ENCODE data around the gene UPP2. TPM values are rescaled to one million over a fixed set of nuclear protein-coding genes. Genes with fewer than 3 reads are reported as not detected.
A peak's percentile ranks its signal among the peaks of the same experiment; 100 is the strongest.

Gene UPP2
- total RNA-seq (2016; rRNA removed; fragmentation: Illumina TruSeq; extraction: Trizol) (0.07 TPM in 1 of 2 replicates, not detected in the other), polyA plus RNA-seq (2011; rRNA removed) (0.04 and 0.28 TPM in 2 replicates), polyA minus RNA-seq (2011; rRNA and poly(A)+ RNA removed; ENCODE audit: low replicate concordance) (0.22 TPM in 1 of 2 replicates, not detected in the other), Bru-seq, nascent RNA (percentile 10 among the genes with signal in this experiment), BruChase-seq, experiment 1, labeled RNA remaining after a 6-hour chase (percentile 4 among the genes with signal in this experiment), BruChase-seq, experiment 2, labeled RNA remaining after a 2-hour chase (percentile 6 among the genes with signal in this experiment)
- total RNA-seq (2016; cell fraction: cytosol; rRNA removed; fragmentation: Illumina TruSeq; extraction: Trizol; ENCODE audit: low read depth): not detected in 2 replicates
- 0.15 and 0.22 TPM in 2 replicates for total RNA-seq (2016; cell fraction: insoluble cytoplasmic fraction; rRNA removed; fragmentation: Illumina TruSeq; extraction: Trizol)
- total RNA-seq (2016; cell fraction: membrane; rRNA removed; fragmentation: Illumina TruSeq; extraction: Trizol): 0.07 and 0.19 TPM in 2 replicates
- 0.25 TPM in 1 of 2 replicates, not detected in the other for total RNA-seq (2016; cell fraction: nucleus; rRNA removed; fragmentation: Illumina TruSeq; extraction: Trizol)
- polyA plus RNA-seq (2011; cell fraction: cytosol; rRNA removed): 0.07 TPM in 1 of 2 replicates, not detected in the other
- polyA plus RNA-seq (2011; cell fraction: nucleus; rRNA removed): 0.09 TPM in 1 of 2 replicates, not detected in the other
- 0.13 and 0.47 TPM in 2 replicates for polyA plus RNA-seq (2012)
- polyA plus RNA-seq (2016; cell fraction: cytosol; fragmentation: Illumina TruSeq; extraction: Trizol; ENCODE audit: low read depth): 0.06 TPM in 1 of 2 replicates, not detected in the other
- 0.24 TPM in 1 of 2 replicates, not detected in the other for polyA plus RNA-seq (2016; cell fraction: insoluble cytoplasmic fraction; fragmentation: Illumina TruSeq; extraction: Trizol; ENCODE audit: low read depth)
- polyA plus RNA-seq (2016; cell fraction: membrane; fragmentation: Illumina TruSeq; extraction: Trizol; ENCODE audit: low read depth): not detected in 2 replicates
- polyA plus RNA-seq (2016; cell fraction: nucleus; fragmentation: Illumina TruSeq; extraction: Trizol; ENCODE audit: insufficient read depth, low read depth): not detected in 2 replicates
- not detected in 2 replicates for polyA minus RNA-seq (2011; cell fraction: cytosol; rRNA and poly(A)+ RNA removed)
- 0.13 and 0.25 TPM in 2 replicates for polyA minus RNA-seq (2011; cell fraction: nucleus; rRNA and poly(A)+ RNA removed)
- long read RNA-seq, experiment 1: 0 reads
- long read RNA-seq, experiment 2: 0 reads

DNA sequence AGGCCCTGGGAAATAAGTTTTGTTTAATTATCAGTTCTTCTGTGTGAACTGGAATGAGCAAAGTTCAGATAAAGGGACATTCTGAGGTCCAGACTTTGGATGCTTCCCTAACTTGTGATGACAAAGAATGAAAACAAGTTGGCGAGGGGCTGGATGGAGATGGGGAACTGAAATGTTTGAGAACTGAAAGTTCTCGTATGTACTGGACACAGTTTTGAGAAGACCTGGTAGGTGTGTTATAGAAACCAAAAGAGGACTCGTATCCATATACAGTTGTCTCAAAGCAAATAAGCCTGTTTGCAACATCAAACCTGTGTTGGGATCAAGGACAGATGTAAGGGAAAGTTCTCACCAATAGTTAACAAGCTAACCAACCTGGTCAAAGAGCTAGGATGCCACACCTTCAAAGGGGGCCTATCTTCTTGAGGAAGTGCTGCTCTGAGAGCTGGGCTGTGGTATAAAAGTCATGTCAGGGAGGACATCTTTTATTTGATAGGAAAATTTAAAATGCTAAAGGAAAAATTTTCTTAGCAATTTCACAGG, at the start of gene UPP2:
Gene UPP2, plus strand, starts transcription at position 493 of the 543 bp plus-strand sequence. CDS start 188 bp downstream, outside the sequence.
- DNase-seq (ENCODE audit: low spot score): peak; percentile 50
- ChIA-PET CTCF (ENCODE audit: low intra/inter-chr PET ratio, low total read pairs) (no interaction called here), POLR2A (interaction anchor here (1.0 to 1.6 kb wide), 2 partner anchors 20 to 30 kb away, joined by 4 to 9 read pairs; no protein-coding TSS in a partner anchor)
- Histone ChIP-seq H4K20me1 (ENCODE audit: insufficient read depth, low read length) (no peaks in the 10 kb centered on the region), H3K9ac (ENCODE audit: insufficient read depth, low read depth, low read length) (no peak within 1 kb of the TSS), H3K27me3 (ENCODE audit: control insufficient read depth in 1 of 2, insufficient read depth in 2 of 2, low read length in 2 of 2) (no peaks in the 10 kb centered on the region), H3K4me3 (replicated peaks in 1 of 3; ENCODE audit: insufficient read depth in 1 of 3, low read depth in 2 of 3, low read length in 3 of 3) (peak within 1 kb of the TSS in 1 of 3 experiments; percentile 21; a peak in 2 of 6 replicates), H3K4me2 (ENCODE audit: low read depth, low read length) (peak within 1 kb of the TSS; percentile 51), H3K4me1 (ENCODE audit: insufficient read depth, low read length) (peaks cover 47% of the 10 kb centered on the region), H3K36me3 (replicated peaks in 1 of 2; ENCODE audit: control insufficient read depth in 1 of 2, insufficient read depth in 2 of 2, low read length in 2 of 2) (no peaks in the 10 kb centered on the region), H2AFZ (ENCODE audit: low read length) (peak within 1 kb of the TSS; percentile 6), H3K79me2 (ENCODE audit: insufficient read depth, low read length) (no peaks in the 10 kb centered on the region), H3K9me3 (ENCODE audit: low read length) (no peaks in the 10 kb centered on the region), H3K27ac (ENCODE audit: extremely low read length, insufficient read depth, low read length) (peak within 1 kb of the TSS; percentile 1)
- in situ Hi-C loops (cut with HindIII; ENCODE audit: extremely low pct_ligation_motif_present, low pct_unique_long_range_greater_than_20kb): no loop called here
- BruUV-seq (replicated peaks): no TSS peak
- 8% methylated on average over 3 of the region's 3 CpGs for WGBS (ENCODE audit: low lambda C conversion rate)
- ATAC-seq: peak; percentile 88
- intact Hi-C loops (cut with micrococcal nuclease; ENCODE audit: unreplicated experiment): no loop called here
- no peak for FAIRE-seq
- TF ChIP-seq, protein P1, sequence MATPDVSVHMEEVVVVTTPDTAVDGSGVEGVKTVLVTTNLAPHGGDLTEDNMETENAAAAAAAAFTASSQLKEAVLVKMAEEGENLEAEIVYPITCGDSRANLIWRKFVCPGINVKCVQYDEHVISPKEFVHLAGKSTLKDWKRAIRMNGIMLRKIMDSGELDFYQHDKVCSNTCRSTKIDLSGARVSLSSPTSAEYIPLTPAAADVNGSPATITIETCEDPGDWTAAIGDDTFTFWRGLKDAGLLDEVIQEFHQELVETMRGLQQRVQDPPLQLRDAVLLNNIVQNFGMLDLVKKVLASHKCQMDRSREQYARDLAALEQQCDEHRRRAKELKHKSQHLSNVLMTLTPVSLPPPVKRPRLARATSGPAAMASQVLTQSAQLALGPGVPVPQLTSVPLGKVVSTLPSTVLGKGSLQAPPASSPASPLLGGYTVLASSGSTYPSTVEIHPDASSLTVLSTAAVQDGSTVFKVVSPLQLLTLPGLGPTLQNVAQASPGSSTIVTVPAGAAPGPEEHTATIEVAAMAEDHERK (CRISPR knock-in tag; IDR thresholded peaks at IDR 0.05; ENCODE audit: low read depth): no peak
- TF ChIP-seq, protein P2, sequence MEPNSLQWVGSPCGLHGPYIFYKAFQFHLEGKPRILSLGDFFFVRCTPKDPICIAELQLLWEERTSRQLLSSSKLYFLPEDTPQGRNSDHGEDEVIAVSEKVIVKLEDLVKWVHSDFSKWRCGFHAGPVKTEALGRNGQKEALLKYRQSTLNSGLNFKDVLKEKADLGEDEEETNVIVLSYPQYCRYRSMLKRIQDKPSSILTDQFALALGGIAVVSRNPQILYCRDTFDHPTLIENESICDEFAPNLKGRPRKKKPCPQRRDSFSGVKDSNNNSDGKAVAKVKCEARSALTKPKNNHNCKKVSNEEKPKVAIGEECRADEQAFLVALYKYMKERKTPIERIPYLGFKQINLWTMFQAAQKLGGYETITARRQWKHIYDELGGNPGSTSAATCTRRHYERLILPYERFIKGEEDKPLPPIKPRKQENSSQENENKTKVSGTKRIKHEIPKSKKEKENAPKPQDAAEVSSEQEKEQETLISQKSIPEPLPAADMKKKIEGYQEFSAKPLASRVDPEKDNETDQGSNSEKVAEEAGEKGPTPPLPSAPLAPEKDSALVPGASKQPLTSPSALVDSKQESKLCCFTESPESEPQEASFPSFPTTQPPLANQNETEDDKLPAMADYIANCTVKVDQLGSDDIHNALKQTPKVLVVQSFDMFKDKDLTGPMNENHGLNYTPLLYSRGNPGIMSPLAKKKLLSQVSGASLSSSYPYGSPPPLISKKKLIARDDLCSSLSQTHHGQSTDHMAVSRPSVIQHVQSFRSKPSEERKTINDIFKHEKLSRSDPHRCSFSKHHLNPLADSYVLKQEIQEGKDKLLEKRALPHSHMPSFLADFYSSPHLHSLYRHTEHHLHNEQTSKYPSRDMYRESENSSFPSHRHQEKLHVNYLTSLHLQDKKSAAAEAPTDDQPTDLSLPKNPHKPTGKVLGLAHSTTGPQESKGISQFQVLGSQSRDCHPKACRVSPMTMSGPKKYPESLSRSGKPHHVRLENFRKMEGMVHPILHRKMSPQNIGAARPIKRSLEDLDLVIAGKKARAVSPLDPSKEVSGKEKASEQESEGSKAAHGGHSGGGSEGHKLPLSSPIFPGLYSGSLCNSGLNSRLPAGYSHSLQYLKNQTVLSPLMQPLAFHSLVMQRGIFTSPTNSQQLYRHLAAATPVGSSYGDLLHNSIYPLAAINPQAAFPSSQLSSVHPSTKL (CRISPR knock-in tag; IDR thresholded peaks at IDR 0.05): peak; percentile 63; the same call in 1 of the 2 replicates
- TF ChIP-seq ZSCAN30 (CRISPR knock-in tag; IDR thresholded peaks at IDR 0.05) (no peak), ZFX (CRISPR knock-in tag; IDR thresholded peaks at IDR 0.05; ENCODE audit: low read depth) (peak; percentile 31; the same call in 1 of the 2 replicates), SAP130 (CRISPR knock-in tag; IDR thresholded peaks at IDR 0.05; ENCODE audit: low read depth) (peak; percentile 32), PPARG (CRISPR knock-in tag; conservative IDR thresholded peaks at IDR 0.05) (peak; percentile 57; the same call in 1 of the 2 replicates), SIN3B (IDR thresholded peaks at IDR 0.05; ENCODE audit: low read length) (no peak), CEBPG (CRISPR knock-in tag; IDR thresholded peaks at IDR 0.05) (peak; percentile 49; the same call in 1 of the 2 replicates), ZNF775 (CRISPR knock-in tag; IDR thresholded peaks at IDR 0.05; ENCODE audit: borderline replicate concordance) (peak; percentile 53; the same call in 1 of the 2 replicates), ZFY (CRISPR knock-in tag; IDR thresholded peaks at IDR 0.05) (peak; percentile 27; the same call in 1 of the 2 replicates), TBX2 (CRISPR knock-in tag; IDR thresholded peaks at IDR 0.05; ENCODE audit: borderline replicate concordance) (peak; percentile 32; the same call in 1 of the 2 replicates)
- TF ChIP-seq, protein P3, sequence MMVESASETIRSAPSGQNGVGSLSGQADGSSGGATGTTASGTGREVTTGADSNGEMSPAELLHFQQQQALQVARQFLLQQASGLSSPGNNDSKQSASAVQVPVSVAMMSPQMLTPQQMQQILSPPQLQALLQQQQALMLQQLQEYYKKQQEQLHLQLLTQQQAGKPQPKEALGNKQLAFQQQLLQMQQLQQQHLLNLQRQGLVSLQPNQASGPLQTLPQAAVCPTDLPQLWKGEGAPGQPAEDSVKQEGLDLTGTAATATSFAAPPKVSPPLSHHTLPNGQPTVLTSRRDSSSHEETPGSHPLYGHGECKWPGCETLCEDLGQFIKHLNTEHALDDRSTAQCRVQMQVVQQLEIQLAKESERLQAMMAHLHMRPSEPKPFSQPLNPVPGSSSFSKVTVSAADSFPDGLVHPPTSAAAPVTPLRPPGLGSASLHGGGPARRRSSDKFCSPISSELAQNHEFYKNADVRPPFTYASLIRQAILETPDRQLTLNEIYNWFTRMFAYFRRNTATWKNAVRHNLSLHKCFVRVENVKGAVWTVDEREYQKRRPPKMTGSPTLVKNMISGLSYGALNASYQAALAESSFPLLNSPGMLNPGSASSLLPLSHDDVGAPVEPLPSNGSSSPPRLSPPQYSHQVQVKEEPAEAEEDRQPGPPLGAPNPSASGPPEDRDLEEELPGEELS (CRISPR knock-in tag; IDR thresholded peaks at IDR 0.05): peak; percentile 46
